Activated CD4-positive, alpha-beta T cell treated with anti-CD3 and anti-CD28 coated beads, Interleukin-2, amount 50 U/mL, for 4 hours (primary cell): ENCODE measurements around the gene CXCL1.

Source experiments
- DNase-seq, 2 experiments: peaks; one replicate each; pipeline ENCODE4 v3.0.0-alpha.2; 2020

CXCL1 gene

GRCh38 chr4:73852771-73853170, 16.4 kb upstream of the CXCL1 start:
- no peak for DNase-seq

GRCh38 chr4:73853246-73853704, 15.9 kb upstream of the CXCL1 start, which contains the start of gene PF4V1:
PF4V1 (plus strand) TSS chr4:73853296; CDS start chr4:73853363, 67 bp downstream.
- no peak for DNase-seq

GRCh38 chr4:73853718-73854473, 15.3 kb upstream of the CXCL1 start:
- DNase-seq, result no peak

GRCh38 chr4:73855406-73855805, 13.8 kb upstream of the CXCL1 start:
- no peak for DNase-seq

- DNase-seq, result no peak
These were observed 12.7 kb upstream of the CXCL1 start for GRCh38 chr4:73856518-73856917.

GRCh38 chr4:73859614-73860088, 9.5 kb upstream of the CXCL1 start:
- DNase-seq, result no peak

- no peak for DNase-seq
These were observed 9.0 kb upstream of the CXCL1 start for GRCh38 chr4:73860181-73860580.

GRCh38 chr4:73860917-73861316, 8.3 kb upstream of the CXCL1 start:
- no peak for DNase-seq

GRCh38 chr4:73862322-73862721, 6.9 kb upstream of the CXCL1 start:
- DNase-seq, result no peak

GRCh38 chr4:73864365-73864764, 4.8 kb upstream of the CXCL1 start:
- DNase-seq, result no peak

- DNase-seq, result no peak
These were observed 4.2 kb upstream of the CXCL1 start for GRCh38 chr4:73864961-73865360.

- no peak for DNase-seq
These were observed 3.6 kb upstream of the CXCL1 start for GRCh38 chr4:73865431-73866096.

- no peak for DNase-seq
These were observed 2.9 kb upstream of the CXCL1 start for GRCh38 chr4:73866246-73866645.

GRCh38 chr4:73867783-73868182, 1.4 kb upstream of the CXCL1 start:
- DNase-seq, result no peak

- no peak for DNase-seq
These were observed 725 bp upstream of the CXCL1 start for GRCh38 chr4:73868206-73869129.

GRCh38 chr4:73870260-73870659, 1.1 kb downstream of the CXCL1 start:
- DNase-seq, result no peak

GRCh38 chr4:73870768-73871167, 1.6 kb downstream of the CXCL1 start:
- no peak for DNase-seq

- no peak for DNase-seq
These were observed 2.5 kb downstream of the CXCL1 start for GRCh38 chr4:73871511-73872310.

- DNase-seq, result no peak
These were observed 3.3 kb downstream of the CXCL1 start for GRCh38 chr4:73872316-73873108.

- no peak for DNase-seq
These were observed 5.2 kb downstream of the CXCL1 start for GRCh38 chr4:73874386-73874785.

GRCh38 chr4:73875401-73875800, 6.2 kb downstream of the CXCL1 start:
- DNase-seq, result no peak
